Ishikawa (cell line): ENCODE results near the gene RIPPLY1.
A peak's percentile ranks its signal among the peaks of the same experiment; 100 is the strongest.

Source experiments
- CREB1 ChIP-seq: IDR thresholded peaks from 2 replicates; pipeline ENCODE4 v1.6.1; 2012; ENCODE audit warnings: low read depth
- EGR1 ChIP-seq: IDR thresholded peaks from 2 replicates; pipeline ENCODE4 v1.6.1; 2012
- RAD21 ChIP-seq: IDR thresholded peaks from 2 replicates; pipeline ENCODE4 v1.6.1; 2012; ENCODE audit warnings: low read depth
- YY1 ChIP-seq: IDR thresholded peaks from 2 replicates; pipeline ENCODE4 v1.6.1; 2012; ENCODE audit warnings: low read depth

- TF ChIP-seq CREB1 (no peak), RAD21 (peak; percentile 47), YY1 (no peak), EGR1 (no peak)
Observed at GRCh38 chrX:106874075-106874474, 29.1 kb downstream of the RIPPLY1 start.
